WERI-Rb-1 (cell line): Measurements from ENCODE around the gene FAM124A.

Source experiments
- DNase-seq: peaks from one replicate; pipeline ENCODE4 v3.0.0-alpha.2; 2020
- H3K27ac ChIP-seq: fragments of 250-450 bp; sonication (Bioruptor Pico); 2 replicates; pipeline ENCODE4 v1.5.1; 2020; ENCODE audit warnings: mild to moderate bottlenecking, moderate library complexity
- H3K27me3 ChIP-seq: fragments of 250-450 bp; sonication (Bioruptor Pico); 2 replicates; pipeline ENCODE4 v1.5.1; 2021; ENCODE audit warnings: mild to moderate bottlenecking, low read depth, moderate library complexity; ENCODE audit not compliant: insufficient read depth, severe bottlenecking
- H3K36me3 ChIP-seq: fragments of 250-450 bp; sonication (Bioruptor Pico); 2 replicates; pipeline ENCODE4 v1.5.1; 2020; ENCODE audit warnings: mild to moderate bottlenecking, moderate library complexity
- H3K4me3 ChIP-seq: 2 replicates; pipeline ENCODE4 v1.5.1; 2011; ENCODE audit warnings: low read depth, mild to moderate bottlenecking, control low read depth, low read length
- H3K9me3 ChIP-seq: fragments of 250-450 bp; sonication (Bioruptor Pico); 2 replicates; pipeline ENCODE4 v1.5.1; 2021; ENCODE audit warnings: mild to moderate bottlenecking, moderate library complexity; ENCODE audit not compliant: severe bottlenecking
- CTCF ChIP-seq: IDR thresholded peaks from 2 replicates; pipeline ENCODE4 v1.5.1; 2011; ENCODE audit warnings: low read depth, mild to moderate bottlenecking, control low read depth, inconsistent platforms, low read length

Gene FAM124A

GRCh38 chr13:51193387-51193786, 28.8 kb upstream of the FAM124A start:
- no peak for DNase-seq
- H3K27me3 ChIP-seq = no peaks in the 10 kb centered on the region

GRCh38 chr13:51194942-51195341, 27.3 kb upstream of the FAM124A start:
- Histone ChIP-seq H3K9me3 (no peaks in the 10 kb centered on the region), H3K4me3 (no peak overlapping the region), H3K27ac (no peak overlapping the region), H3K36me3 (no peaks in the 10 kb centered on the region), H3K27me3 (no peaks in the 10 kb centered on the region)
- no peak for DNase-seq
- TF ChIP-seq CTCF = no peak

More at GRCh38 chr13:51193387-51193786, 28.8 kb upstream of the FAM124A start:
- Histone ChIP-seq H3K36me3 (no peaks in the 10 kb centered on the region), H3K27ac (no peak overlapping the region), H3K4me3 (no peak overlapping the region), H3K9me3 (no peaks in the 10 kb centered on the region)
- no peak for TF ChIP-seq CTCF

- Histone ChIP-seq H3K9me3 (no peaks in the 10 kb centered on the region), H3K36me3 (no peaks in the 10 kb centered on the region), H3K27me3 (no peaks in the 10 kb centered on the region), H3K27ac (no peak overlapping the region), H3K4me3 (no peak overlapping the region)
- no peak for DNase-seq
- no peak for TF ChIP-seq CTCF
Observed at GRCh38 chr13:51201886-51202285, 20.3 kb upstream of the FAM124A start.

GRCh38 chr13:51202477-51203046, 19.6 kb upstream of the FAM124A start:
- Histone ChIP-seq H3K27ac (no peak overlapping the region), H3K4me3 (no peak overlapping the region), H3K27me3 (no peaks in the 10 kb centered on the region), H3K36me3 (no peaks in the 10 kb centered on the region), H3K9me3 (no peaks in the 10 kb centered on the region)
- DNase-seq = no peak
- no peak for TF ChIP-seq CTCF

- Histone ChIP-seq H3K9me3 (no peaks in the 10 kb centered on the region), H3K27me3 (no peaks in the 10 kb centered on the region), H3K36me3 (no peaks in the 10 kb centered on the region), H3K27ac (no peak overlapping the region), H3K4me3 (no peak overlapping the region)
- no peak for TF ChIP-seq CTCF
- DNase-seq = no peak
Observed at GRCh38 chr13:51206584-51206983, 15.6 kb upstream of the FAM124A start.

GRCh38 chr13:51207881-51208280, 14.3 kb upstream of the FAM124A start:
- Histone ChIP-seq H3K27ac (no peak overlapping the region), H3K4me3 (no peak overlapping the region), H3K9me3 (no peaks in the 10 kb centered on the region), H3K36me3 (no peaks in the 10 kb centered on the region), H3K27me3 (no peaks in the 10 kb centered on the region)
- no peak for TF ChIP-seq CTCF
- DNase-seq = no peak
